ENCODE results near the gene LCTL. TPM values are rescaled to one million over a fixed set of nuclear protein-coding genes. Genes with fewer than 3 reads are reported as not detected.

LCTL gene
- total RNA-seq, 2 experiments from 2014 or later = not detected

DNA sequence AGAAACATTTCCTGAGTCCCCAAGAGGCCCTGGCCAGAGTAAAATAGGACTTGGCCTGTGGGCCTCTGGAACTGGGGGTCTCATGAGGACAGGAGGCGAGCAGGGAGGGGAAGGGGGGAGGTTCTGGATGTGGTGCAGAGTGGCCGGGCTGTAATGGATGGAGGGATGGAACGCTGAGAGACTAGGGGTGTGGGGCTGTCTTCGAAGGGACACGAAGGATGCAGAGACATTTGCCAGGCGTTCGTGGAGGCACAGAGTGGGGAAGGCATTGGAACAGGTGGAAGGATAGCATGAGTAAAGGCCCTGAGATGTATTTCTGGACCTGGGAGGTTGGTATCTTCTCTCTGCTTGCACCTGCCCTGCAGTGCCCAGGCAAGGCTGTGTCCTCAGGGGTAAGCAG lies 2.1 kb upstream of the LCTL start:
- no peaks in the 10 kb centered on the region for H3K9me3 ChIP-seq (ENCODE audit: low read length)
- BruUV-seq (replicated peaks) = no TSS peak
- H3K4me1 ChIP-seq (ENCODE audit: insufficient read depth, low read length, poor library complexity, severe bottlenecking) = peaks cover 8% of the 10 kb centered on the region
- no peaks in the 10 kb centered on the region for H3K36me3 ChIP-seq (ENCODE audit: insufficient read depth, low read length)
- H2AFZ ChIP-seq (ENCODE audit: low read length) = no peak overlapping the region
- H3K4me2 ChIP-seq (ENCODE audit: low read length) = no peak overlapping the region
- H3K79me2 ChIP-seq (ENCODE audit: insufficient read depth, low read depth, low read length) = no peaks in the 10 kb centered on the region
- ChIA-PET POLR2A (no interaction called here), CTCF (ENCODE audit: unreplicated experiment) (no interaction called here)
- no peak overlapping the region for H3K27ac ChIP-seq (ENCODE audit: low read depth, low read length, poor library complexity, severe bottlenecking)
- no peak for DNase-seq (ENCODE audit: low spot score)
- TF ChIP-seq EZH2phosphoT487 (IDR thresholded peaks at IDR 0.05; ENCODE audit: borderline replicate concordance, low read depth, low read length) = no peak
- TF ChIP-seq, protein P1, sequence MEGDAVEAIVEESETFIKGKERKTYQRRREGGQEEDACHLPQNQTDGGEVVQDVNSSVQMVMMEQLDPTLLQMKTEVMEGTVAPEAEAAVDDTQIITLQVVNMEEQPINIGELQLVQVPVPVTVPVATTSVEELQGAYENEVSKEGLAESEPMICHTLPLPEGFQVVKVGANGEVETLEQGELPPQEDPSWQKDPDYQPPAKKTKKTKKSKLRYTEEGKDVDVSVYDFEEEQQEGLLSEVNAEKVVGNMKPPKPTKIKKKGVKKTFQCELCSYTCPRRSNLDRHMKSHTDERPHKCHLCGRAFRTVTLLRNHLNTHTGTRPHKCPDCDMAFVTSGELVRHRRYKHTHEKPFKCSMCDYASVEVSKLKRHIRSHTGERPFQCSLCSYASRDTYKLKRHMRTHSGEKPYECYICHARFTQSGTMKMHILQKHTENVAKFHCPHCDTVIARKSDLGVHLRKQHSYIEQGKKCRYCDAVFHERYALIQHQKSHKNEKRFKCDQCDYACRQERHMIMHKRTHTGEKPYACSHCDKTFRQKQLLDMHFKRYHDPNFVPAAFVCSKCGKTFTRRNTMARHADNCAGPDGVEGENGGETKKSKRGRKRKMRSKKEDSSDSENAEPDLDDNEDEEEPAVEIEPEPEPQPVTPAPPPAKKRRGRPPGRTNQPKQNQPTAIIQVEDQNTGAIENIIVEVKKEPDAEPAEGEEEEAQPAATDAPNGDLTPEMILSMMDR (conservative IDR thresholded peaks at IDR 0.05; ENCODE audit: low read length) = no peak
- H3K9me2 ChIP-seq (ENCODE audit: insufficient read depth, low read length) = no peaks in the 10 kb centered on the region
- intact Hi-C loops (cut with micrococcal nuclease; ENCODE audit: unreplicated experiment) = no loop called here
- no peaks in the 10 kb centered on the region for H4K20me1 ChIP-seq (ENCODE audit: insufficient read depth, low read length)
- H3K4me3 ChIP-seq (ENCODE audit: low read depth, low read length, poor library complexity, severe bottlenecking) = no peak overlapping the region

DNA sequence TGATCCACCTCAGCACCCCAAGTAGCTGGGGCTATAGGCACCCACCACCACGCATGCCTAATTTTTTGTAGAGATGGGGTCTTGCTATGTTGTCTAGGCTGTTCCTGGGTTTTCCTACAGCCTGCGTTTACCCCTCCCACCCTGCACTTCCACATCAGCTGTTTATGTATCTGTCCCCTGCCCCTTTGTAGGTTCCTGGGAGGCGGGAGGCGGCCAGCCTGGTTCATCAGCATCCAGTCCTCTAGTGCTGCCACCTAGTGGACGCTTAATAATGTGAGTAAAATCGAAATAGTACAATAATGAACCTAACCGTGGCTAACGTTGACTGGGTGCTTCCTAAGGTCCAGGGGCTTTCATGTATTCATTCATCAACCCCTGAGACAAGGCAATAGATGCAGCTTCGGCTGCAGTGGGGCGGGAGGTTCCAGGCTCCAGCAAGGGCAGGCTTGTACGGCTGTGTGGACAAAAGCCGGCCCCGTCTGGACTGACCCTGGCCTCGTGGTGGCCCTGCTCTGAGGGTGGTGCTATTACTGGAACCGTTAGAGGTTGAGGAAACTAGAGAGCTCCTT lies 1.2 kb upstream of the LCTL start:
- TF ChIP-seq EZH2phosphoT487 (IDR thresholded peaks at IDR 0.05; ENCODE audit: borderline replicate concordance, low read depth, low read length) = no peak
- TF ChIP-seq, protein P1 (conservative IDR thresholded peaks at IDR 0.05; ENCODE audit: low read length) = peak; percentile 84
- ChIA-PET CTCF (ENCODE audit: unreplicated experiment) (interaction anchor here (0.6 to 0.8 kb wide), 2 partner anchors 47 to 244 kb away, joined by 3 read pairs; no protein-coding TSS in a partner anchor), POLR2A (interaction anchor here (0.6 to 0.8 kb wide), 3 partner anchors 57 to 790 kb away, joined by 3 to 6 read pairs (median 3); no protein-coding TSS in a partner anchor)
- Histone ChIP-seq H3K79me2 (ENCODE audit: insufficient read depth, low read depth, low read length) (no peaks in the 10 kb centered on the region), H4K20me1 (ENCODE audit: insufficient read depth, low read length) (no peaks in the 10 kb centered on the region), H3K9me2 (ENCODE audit: insufficient read depth, low read length) (no peaks in the 10 kb centered on the region), H3K36me3 (ENCODE audit: insufficient read depth, low read length) (no peaks in the 10 kb centered on the region), H3K4me3 (ENCODE audit: low read depth, low read length, poor library complexity, severe bottlenecking) (peak overlapping the region; percentile 34), H3K9me3 (ENCODE audit: low read length) (no peaks in the 10 kb centered on the region), H3K27ac (ENCODE audit: low read depth, low read length, poor library complexity, severe bottlenecking) (no peak overlapping the region), H3K4me1 (ENCODE audit: insufficient read depth, low read length, poor library complexity, severe bottlenecking) (peaks cover 8% of the 10 kb centered on the region), H3K4me2 (ENCODE audit: low read length) (peak overlapping the region; percentile 52), H2AFZ (ENCODE audit: low read length) (peak overlapping the region; percentile 80; the same call in 1 of the 2 replicates)
- intact Hi-C loops (cut with micrococcal nuclease; ENCODE audit: unreplicated experiment) = no loop called here
- peak; percentile 89 for DNase-seq (ENCODE audit: low spot score)
- BruUV-seq (replicated peaks) = no TSS peak

DNA sequence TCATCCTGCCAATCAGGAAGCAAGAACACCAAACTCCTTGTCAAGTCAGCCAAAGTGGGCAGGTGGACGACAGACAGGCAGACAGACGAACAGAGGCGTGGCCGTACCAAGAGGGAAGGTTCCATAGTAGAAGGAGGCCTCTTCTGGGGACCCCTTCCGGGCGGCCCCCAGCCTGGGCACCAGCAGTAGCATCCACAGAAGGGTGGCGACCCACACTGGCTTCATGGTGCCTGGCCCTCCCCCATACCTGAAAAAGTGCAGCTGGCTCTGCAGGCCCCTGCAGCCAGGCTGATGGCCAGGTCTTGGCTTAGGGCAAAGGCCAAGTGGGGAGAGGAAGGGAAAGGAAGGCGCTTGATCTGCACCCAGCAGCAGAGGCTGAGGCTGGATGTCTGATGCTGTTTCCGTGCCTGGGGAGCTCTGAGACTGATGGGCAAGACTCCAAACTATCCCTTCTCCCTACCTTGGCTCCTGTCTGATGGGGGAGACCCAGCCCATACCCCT lies 607 bp downstream of the LCTL start:
- Histone ChIP-seq H3K9me3 (ENCODE audit: low read length) (no peaks in the 10 kb centered on the region), H3K27ac (ENCODE audit: low read depth, low read length, poor library complexity, severe bottlenecking) (no peak overlapping the region), H3K4me3 (ENCODE audit: low read depth, low read length, poor library complexity, severe bottlenecking) (no peak overlapping the region), H3K4me1 (ENCODE audit: insufficient read depth, low read length, poor library complexity, severe bottlenecking) (peaks cover 8% of the 10 kb centered on the region), H3K9me2 (ENCODE audit: insufficient read depth, low read length) (no peaks in the 10 kb centered on the region), H4K20me1 (ENCODE audit: insufficient read depth, low read length) (no peaks in the 10 kb centered on the region), H2AFZ (ENCODE audit: low read length) (no peak overlapping the region), H3K4me2 (ENCODE audit: low read length) (no peak overlapping the region), H3K79me2 (ENCODE audit: insufficient read depth, low read depth, low read length) (no peaks in the 10 kb centered on the region), H3K36me3 (ENCODE audit: insufficient read depth, low read length) (no peaks in the 10 kb centered on the region)
- intact Hi-C loops (cut with micrococcal nuclease; ENCODE audit: unreplicated experiment) = no loop called here
- POLR2A ChIA-PET = interaction anchor here (0.6 to 0.7 kb wide), 2 partner anchors 10 to 664 kb away, joined by 3 to 6 read pairs; no protein-coding TSS in a partner anchor
- BruUV-seq (replicated peaks) = no TSS peak
- TF ChIP-seq, protein P1 (conservative IDR thresholded peaks at IDR 0.05; ENCODE audit: low read length) = no peak
- TF ChIP-seq EZH2phosphoT487 (IDR thresholded peaks at IDR 0.05; ENCODE audit: borderline replicate concordance, low read depth, low read length) = no peak
- DNase-seq (ENCODE audit: low spot score) = no peak
- CTCF ChIA-PET (ENCODE audit: unreplicated experiment) = no interaction called here

Measured in OCI-LY7 (cell line).